AG04450 (cell line): ENCODE data around the gene TLE4. TPM values are rescaled to one million over a fixed set of nuclear protein-coding genes. Genes with fewer than 3 reads are reported as not detected.

ENCODE experiments used
- CTCF ChIA-PET: fragments of 300-600, 350-600 bp; formaldehyde crosslinking; extraction: SDS; loops from one replicate; lab custom pipeline; 2022; ENCODE audit warnings: antibody characterized with exemption, inconsistent platforms; lab: Charles Lee
- POLR2A ChIA-PET: fragments of 350-600 bp; formaldehyde crosslinking; extraction: SDS; loops from one replicate; lab custom pipeline; 2021; ENCODE audit warnings: antibody characterized with exemption, inconsistent platforms; lab: Yijun Ruan, JAX
- DNase-seq: peaks from one replicate; pipeline ENCODE4 v3.0.0-alpha.2; 2011; ENCODE audit warnings: low read depth, low spot score
- H3K27ac ChIP-seq: one replicate; pipeline ENCODE4 v1.5.1; 2012; ENCODE audit warnings: low read depth, low read length, control low read depth
- H3K27me3 ChIP-seq: one replicate; pipeline ENCODE4 v1.6.0; 2012; ENCODE audit warnings: low read length; ENCODE audit not compliant: control insufficient read depth, insufficient read depth
- H3K4me3 ChIP-seq: 2 replicates; pipeline ENCODE4 v1.5.1; 2011; ENCODE audit warnings: mild to moderate bottlenecking, low read depth, low read length, control low read depth
- H3K9me3 ChIP-seq: 2 replicates; pipeline ENCODE4 v1.5.1; 2012; ENCODE audit warnings: low read length; ENCODE audit not compliant: control insufficient read depth, insufficient read depth
- polyA plus RNA-seq: library from polyadenylated mRNA; depleted of rRNA; stranded (reverse); fragments of >200 nt; gene quantifications from 2 replicates; pipeline ENCODE4 v1.2.3, GENCODE V29; 2011
- TF ChIP-seq, protein P1 (sequence below): IDR thresholded peaks from 2 replicates; pipeline ENCODE4 v1.5.1; 2011; ENCODE audit warnings: low read depth, low read length, control low read depth, inconsistent platforms

Gene TLE4
- polyA plus RNA-seq, 1 experiment: 53.4 TPM

DNA sequence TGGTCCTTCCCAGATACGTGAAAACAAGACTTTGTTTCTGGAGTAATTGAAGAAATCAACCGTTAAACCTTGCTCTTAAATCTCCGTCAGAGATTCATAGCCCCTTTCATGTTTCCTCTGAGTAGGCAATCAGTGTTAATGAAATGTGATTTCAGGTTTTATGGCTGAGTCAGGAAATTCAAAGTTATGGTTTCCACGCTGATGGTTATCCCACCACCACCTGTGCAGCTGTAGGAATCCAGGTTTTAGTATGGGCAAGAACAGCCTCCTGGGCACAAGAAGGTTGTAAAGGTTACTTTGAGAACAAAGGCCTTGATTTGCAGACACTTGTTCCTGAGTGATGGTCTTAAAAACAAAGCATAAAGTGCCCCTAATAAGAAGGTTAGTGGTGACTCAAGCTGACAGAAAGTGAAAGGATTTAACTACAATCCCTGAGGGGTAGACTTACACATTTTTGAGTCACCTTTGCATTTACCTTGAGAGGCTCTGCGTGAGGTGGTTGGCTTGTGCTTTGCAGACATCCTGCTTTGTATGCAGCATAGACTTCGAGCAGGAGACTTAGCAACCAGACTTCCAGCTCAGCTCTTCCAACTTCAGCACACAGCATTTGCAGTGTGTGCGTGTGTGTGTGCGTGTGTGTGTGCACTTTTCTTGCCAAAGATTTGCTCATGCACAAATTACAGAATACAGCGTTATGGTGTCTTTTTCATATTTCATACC is 159.6 kb downstream of the TLE4 start:
- Histone ChIP-seq H3K4me3 (no peak overlapping the region), H3K27me3 (no peaks in the 10 kb centered on the region), H3K27ac (no peak overlapping the region), H3K9me3 (no peaks in the 10 kb centered on the region; the same call in 1 of the 2 replicates)
- ChIA-PET POLR2A (no interaction called here), CTCF (interaction anchor here (1.2 kb wide), 1 partner anchor 443 kb away, joined by 3 read pairs; no protein-coding TSS in a partner anchor)
- TF ChIP-seq, protein P1, sequence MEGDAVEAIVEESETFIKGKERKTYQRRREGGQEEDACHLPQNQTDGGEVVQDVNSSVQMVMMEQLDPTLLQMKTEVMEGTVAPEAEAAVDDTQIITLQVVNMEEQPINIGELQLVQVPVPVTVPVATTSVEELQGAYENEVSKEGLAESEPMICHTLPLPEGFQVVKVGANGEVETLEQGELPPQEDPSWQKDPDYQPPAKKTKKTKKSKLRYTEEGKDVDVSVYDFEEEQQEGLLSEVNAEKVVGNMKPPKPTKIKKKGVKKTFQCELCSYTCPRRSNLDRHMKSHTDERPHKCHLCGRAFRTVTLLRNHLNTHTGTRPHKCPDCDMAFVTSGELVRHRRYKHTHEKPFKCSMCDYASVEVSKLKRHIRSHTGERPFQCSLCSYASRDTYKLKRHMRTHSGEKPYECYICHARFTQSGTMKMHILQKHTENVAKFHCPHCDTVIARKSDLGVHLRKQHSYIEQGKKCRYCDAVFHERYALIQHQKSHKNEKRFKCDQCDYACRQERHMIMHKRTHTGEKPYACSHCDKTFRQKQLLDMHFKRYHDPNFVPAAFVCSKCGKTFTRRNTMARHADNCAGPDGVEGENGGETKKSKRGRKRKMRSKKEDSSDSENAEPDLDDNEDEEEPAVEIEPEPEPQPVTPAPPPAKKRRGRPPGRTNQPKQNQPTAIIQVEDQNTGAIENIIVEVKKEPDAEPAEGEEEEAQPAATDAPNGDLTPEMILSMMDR: no peak
- no peak for DNase-seq

DNA sequence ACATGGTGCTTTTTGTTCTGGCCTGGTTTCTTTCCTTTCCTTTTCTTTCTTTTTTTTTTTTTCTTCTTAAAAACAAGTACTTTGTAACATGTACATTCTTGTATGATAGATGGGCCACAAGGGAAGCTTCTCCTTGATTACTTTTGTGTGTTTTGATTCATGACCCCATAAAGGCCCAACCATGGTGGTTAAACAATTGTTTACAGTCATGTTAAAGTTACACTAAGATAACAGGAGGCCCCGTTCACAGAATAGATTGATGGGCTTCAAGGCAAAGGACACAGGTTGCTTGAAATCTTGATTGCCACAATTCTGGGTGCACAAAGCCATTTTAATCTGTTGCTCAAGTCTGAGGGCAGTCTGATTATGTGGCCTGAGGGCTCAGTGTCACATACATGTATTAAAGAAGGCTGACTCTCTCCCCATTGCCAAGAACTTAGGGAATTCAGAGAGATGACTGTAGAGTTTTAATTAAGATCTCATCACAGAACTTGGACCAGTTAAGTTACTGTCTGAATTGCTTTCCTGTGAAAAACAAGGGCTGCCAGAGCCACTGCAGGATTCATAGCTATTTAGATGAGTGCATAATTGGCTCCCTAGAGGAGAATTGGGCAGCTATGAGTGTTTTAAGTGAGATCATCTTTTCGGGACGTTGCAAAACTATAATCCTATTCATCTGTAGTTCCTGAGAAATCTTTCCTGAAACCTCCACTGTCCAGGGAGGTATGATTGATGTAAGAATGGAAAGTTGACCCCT is 163.4 kb downstream of the TLE4 start:
- no peak for DNase-seq

DNA sequence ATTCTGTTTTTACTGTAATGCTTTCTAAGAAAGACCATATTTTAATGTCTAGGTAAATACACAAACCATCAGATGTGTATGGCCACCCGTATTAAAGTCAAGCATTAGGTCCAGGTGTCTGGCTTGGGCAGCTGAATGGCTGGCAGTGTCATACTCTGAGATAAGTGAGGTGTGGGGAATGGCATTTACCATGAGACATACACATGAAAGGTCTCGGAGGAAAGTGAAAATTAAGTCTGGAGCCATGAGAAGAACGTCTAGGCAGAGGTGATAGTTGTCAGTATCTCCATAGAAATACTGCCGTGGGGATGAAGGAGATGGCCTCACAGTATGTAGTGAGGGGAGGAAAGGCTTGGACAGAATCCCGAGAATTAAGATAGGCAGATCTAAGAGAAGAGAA is 164.3 kb downstream of the TLE4 start:
- TF ChIP-seq, protein P1: no peak; the same call in 1 of the 2 replicates
- Histone ChIP-seq H3K27ac (no peak overlapping the region), H3K27me3 (no peaks in the 10 kb centered on the region), H3K4me3 (no peak overlapping the region), H3K9me3 (no peaks in the 10 kb centered on the region; the same call in 1 of the 2 replicates)
- POLR2A ChIA-PET: no interaction called here
- DNase-seq: no peak
- CTCF ChIA-PET: no interaction called here

More for the DNA sequence above, 163.4 kb downstream of the TLE4 start:
- H3K27ac ChIP-seq: no peak overlapping the region
- H3K4me3 ChIP-seq: no peak overlapping the region
- H3K27me3 ChIP-seq: no peaks in the 10 kb centered on the region
- no peaks in the 10 kb centered on the region; the same call in 1 of the 2 replicates for H3K9me3 ChIP-seq
- POLR2A ChIA-PET: no interaction called here
- TF ChIP-seq, protein P1: no peak
- CTCF ChIA-PET: no interaction called here

DNA sequence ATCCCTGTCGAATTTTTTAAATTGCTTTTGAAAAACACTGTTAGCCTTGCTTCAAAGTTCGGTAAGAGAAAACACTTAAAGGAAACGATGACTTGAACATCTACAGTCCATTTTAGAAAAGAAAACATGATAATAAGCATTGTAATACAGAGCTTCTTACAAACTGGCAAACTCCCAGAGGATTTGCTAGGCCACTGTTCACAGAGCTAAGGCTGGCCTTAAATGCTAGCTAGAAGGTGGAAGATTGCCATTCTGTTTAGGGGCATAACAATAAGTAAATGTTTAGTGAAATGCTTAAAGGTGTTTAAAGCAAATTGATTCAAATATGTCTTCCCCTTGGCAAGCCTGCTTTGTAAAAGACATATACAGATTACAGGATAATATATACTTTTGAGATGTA is 169.6 kb downstream of the TLE4 start:
- POLR2A ChIA-PET: interaction anchor here (0.6 to 1.9 kb wide), 2 partner anchors 23 to 171 kb away, joined by 3 to 4 read pairs; no protein-coding TSS in a partner anchor
- no peak for DNase-seq
- CTCF ChIA-PET: interaction anchor here (0.9 to 1.4 kb wide), 2 partner anchors 22 to 1302 kb away, joined by 3 to 4 read pairs; no protein-coding TSS in a partner anchor

More for the DNA sequence above, 169.6 kb downstream of the TLE4 start:
- H3K27me3 ChIP-seq: no peaks in the 10 kb centered on the region
- H3K4me3 ChIP-seq: no peak overlapping the region
- H3K27ac ChIP-seq: no peak overlapping the region
- no peaks in the 10 kb centered on the region for H3K9me3 ChIP-seq
- TF ChIP-seq, protein P1: no peak
